Esophagus squamous epithelium (tissue), 5 donors: ENCODE data around the gene CAMK4. TPM values are rescaled to one million over a fixed set of nuclear protein-coding genes. Genes with fewer than 3 reads are reported as not detected.

Source experiments
- DNase-seq: peaks from one replicate; lab custom pipeline; 2025; lab: John Stamatoyannopoulos, UW
- H3K27ac ChIP-seq, 4 donors: fragments of 200-600 bp; sonication (generic); one replicate each; pipeline ENCODE4 v1.5.1; 2016 to 2019; ENCODE audit warnings: mild to moderate bottlenecking in 1 of 4
- H3K27me3 ChIP-seq, 4 donors: fragments of 200-600 bp; sonication (generic); 1 replicate in 3 of 4; 2 replicates in 1 of 4; pipeline versions ENCODE4 v1.5.1 to v1.6.0; 2017 to 2021; ENCODE audit warnings: antibody characterized with exemption in 1 of 4
- H3K36me3 ChIP-seq, 3 donors: fragments of 200-600 bp; sonication (generic); one replicate each; pipeline ENCODE4 v1.5.1; 2016 to 2019
- H3K4me1 ChIP-seq, 3 donors: fragments of 200-600 bp; sonication (generic); one replicate each; pipeline ENCODE4 v1.5.1; 2017 to 2019
- H3K4me3 ChIP-seq, 4 donors: fragments of 200-600 bp; sonication (generic); 1 replicate in 3 of 4; 2 replicates in 1 of 4; pipeline ENCODE4 v1.5.1; 2016 to 2019; ENCODE audit warnings: mild to moderate bottlenecking in 2 of 4, moderate library complexity in 1 of 4
- H3K9me3 ChIP-seq, 3 donors: fragments of 200-600 bp; sonication (generic); one replicate each; pipeline ENCODE4 v1.5.1; 2016 to 2019
- CTCF ChIP-seq, 6 experiments: fragments of 450-650 bp in 4 of 6; fragments of 200-600 bp in 2 of 6; sonication (generic) in 2 of 6; IDR thresholded peaks; one replicate each; pipeline ENCODE4 v1.5.1; 2016 to 2019; ENCODE audit warnings: antibody characterized with exemption in 6 of 6, mild to moderate bottlenecking in 4 of 6, moderate library complexity in 4 of 6
- POLR2A ChIP-seq, 4 donors: fragments of 450-650 bp; IDR thresholded peaks; one replicate each; pipeline ENCODE4 v1.6.1; 2017; ENCODE audit warnings: antibody characterized with exemption in 4 of 4, mild to moderate bottlenecking in 4 of 4, moderate library complexity in 3 of 4
- WGBS, 2 donors: methylation state at CpG; one replicate each; pipeline ENCODE4 v1.1.5; 2018; 5-methylcytosine and 5-hydroxymethylcytosine counted together
- intact Hi-C: fragments of 100-400 bp; cut with DNase I; formaldehyde crosslinking; loops from one replicate; pipeline ENCODE4 v1.15.0; 2022
- total RNA-seq, 4 donors: library from RNA; depleted of rRNA; stranded (reverse); fragments of >200 nt; gene quantifications; one replicate each; pipeline ENCODE4 v1.1.0, GENCODE V29; 2016
- donor health status: DM: yes; HTN: yes; CAD: no.

CAMK4 gene
- total RNA-seq, result 1 to 10 TPM; 1.5 to 3.2 (median 2.6) TPM

GRCh38 chr5:111223787-111224560, at the start of gene CAMK4:
Gene CAMK4, plus strand, starts transcription at chr5:111224384. Its CDS starts 100 bp downstream, at chr5:111224484.
- Histone ChIP-seq H3K36me3 (no peaks in the 10 kb centered on the region), H3K4me1 (peaks cover 4 to 28% (median 5%) of the 10 kb centered on the region in 3 donors), H3K27ac (peak within 1 kb of the TSS in 3 of 4 donors; percentile 1 to 51 (median 5)), H3K4me3 (peak within 1 kb of the TSS; percentile 35 to 74 (median 54)), H3K9me3 (no peaks in the 10 kb centered on the region), H3K27me3 (peaks cover 0 to 32% (median 0%) of the 10 kb centered on the region in 4 donors)
- DNase-seq, result no peak
- intact Hi-C loops, result no loop called here
- WGBS, 2 donors, result 1% methylated on average over 38 of the region's 89 CpGs; no CpG with 5 or more reads in 1 of the 2 donors
- peak in 1 of 6 experiments; percentile 9 for TF ChIP-seq CTCF (IDR thresholded peaks at IDR 0.05)
- peak in 1 of 4 donors; percentile 44 for TF ChIP-seq POLR2A (IDR thresholded peaks at IDR 0.05)

- H3K4me1 ChIP-seq, result no peaks in the 10 kb centered on the region
- 86 to 87% methylated on average over 3 of the region's 3 CpGs for WGBS, 2 donors
- intact Hi-C loops, result no loop called here
- DNase-seq, result no peak
- TF ChIP-seq CTCF (IDR thresholded peaks at IDR 0.05), result no peak
- no peak for TF ChIP-seq POLR2A (IDR thresholded peaks at IDR 0.05)
- peaks cover 0 to 3% (median 0%) of the 10 kb centered on the region in 4 donors for H3K27me3 ChIP-seq
- H3K27ac ChIP-seq, result no peak overlapping the region
- no peaks in the 10 kb centered on the region for H3K36me3 ChIP-seq
- no peaks in the 10 kb centered on the region for H3K9me3 ChIP-seq
- H3K4me3 ChIP-seq, result no peak overlapping the region
Observed at GRCh38 chr5:111183064-111183463, 41.1 kb upstream of the CAMK4 start.

GRCh38 chr5:111187079-111187478, 37.1 kb upstream of the CAMK4 start:
- Histone ChIP-seq H3K4me1 (no peaks in the 10 kb centered on the region), H3K9me3 (no peaks in the 10 kb centered on the region), H3K27me3 (peaks cover 0 to 6% (median 0%) of the 10 kb centered on the region in 4 donors), H3K36me3 (no peaks in the 10 kb centered on the region), H3K27ac (no peak overlapping the region), H3K4me3 (no peak overlapping the region)
- intact Hi-C loops, result no loop called here
- 69 to 75% methylated on average over 1 of the region's 1 CpG for WGBS, 2 donors
- DNase-seq, result no peak
- no peak for TF ChIP-seq POLR2A (IDR thresholded peaks at IDR 0.05)
- no peak for TF ChIP-seq CTCF (IDR thresholded peaks at IDR 0.05)

- Histone ChIP-seq H3K27me3 (no peaks in the 10 kb centered on the region), H3K27ac (no peak overlapping the region), H3K9me3 (no peaks in the 10 kb centered on the region), H3K4me3 (no peak overlapping the region), H3K4me1 (no peaks in the 10 kb centered on the region), H3K36me3 (no peaks in the 10 kb centered on the region)
- 68 to 81% methylated on average over 1 of the region's 1 CpG for WGBS, 2 donors
- intact Hi-C loops, result no loop called here
- DNase-seq, result no peak
- TF ChIP-seq POLR2A (IDR thresholded peaks at IDR 0.05), result no peak
Observed at GRCh38 chr5:111194053-111194452, 30.1 kb upstream of the CAMK4 start.

GRCh38 chr5:111194925-111195324, 29.3 kb upstream of the CAMK4 start:
- Histone ChIP-seq H3K36me3 (no peaks in the 10 kb centered on the region), H3K27ac (no peak overlapping the region), H3K9me3 (no peaks in the 10 kb centered on the region), H3K4me1 (no peaks in the 10 kb centered on the region), H3K27me3 (no peaks in the 10 kb centered on the region), H3K4me3 (no peak overlapping the region)
- no peak for DNase-seq
- intact Hi-C loops, result no loop called here
- WGBS, 2 donors, result 64 to 72% methylated on average over 2 of the region's 2 CpGs
- TF ChIP-seq POLR2A (IDR thresholded peaks at IDR 0.05), result no peak
- TF ChIP-seq CTCF (IDR thresholded peaks at IDR 0.05), result no peak
